HG03342 (cell line): ENCODE data around the gene ABCB10.
"Not testable (repeated sequence)": the region's sequence is repeated elsewhere in the genome, so short reads cannot be mapped to it uniquely, and the experiment has no call there.

Source experiments
- ATAC-seq: cut with Tn5 transposase; IDR thresholded peaks from one replicate; pipeline ENCODE4 v1.9.1; 2021; ENCODE audit warnings: mild to moderate bottlenecking, moderate library complexity; ENCODE audit not compliant: unreplicated experiment

The ABCB10 gene

GRCh38 chr1:229539863-229540506 is 18.5 kb downstream of the ABCB10 start:
- no peak for ATAC-seq

DNA sequence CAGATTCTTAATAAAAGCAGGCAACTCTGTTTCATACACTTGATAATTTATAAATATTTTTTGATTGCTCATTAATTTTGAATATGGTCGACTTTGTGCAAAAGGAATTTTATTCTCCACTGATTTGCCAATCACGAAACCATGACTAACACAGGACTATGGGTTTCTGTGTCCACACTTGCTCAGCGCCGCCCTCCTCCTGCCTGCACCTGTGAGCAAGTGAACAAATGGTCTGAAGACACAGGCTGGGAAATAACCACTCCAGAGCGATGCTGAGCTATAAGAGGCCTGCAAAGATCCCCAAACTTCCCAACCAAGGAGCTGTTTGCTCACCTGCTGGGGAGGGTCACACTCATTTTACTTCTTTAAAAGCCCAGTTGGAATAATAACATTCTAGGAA is 19.6 kb downstream of the ABCB10 start:
- ATAC-seq, result no peak

DNA sequence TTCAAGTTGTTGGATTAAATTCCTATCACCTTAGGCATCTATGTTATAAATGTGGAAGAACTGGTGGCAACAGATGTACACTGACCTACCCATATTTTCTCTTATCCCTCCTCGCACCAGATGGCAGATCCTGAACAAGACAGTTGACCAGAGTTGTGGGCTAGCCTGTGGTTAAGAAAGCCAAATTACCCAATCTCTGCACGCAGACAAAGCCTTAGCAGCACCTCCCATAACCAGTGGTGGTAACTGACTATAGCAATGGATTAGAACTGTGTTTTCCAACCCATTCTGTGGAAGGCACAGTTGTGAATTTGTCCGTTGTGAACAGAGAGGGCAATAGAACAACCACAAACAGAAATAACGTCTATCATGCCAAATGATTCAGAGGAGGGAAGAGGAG is 20.6 kb downstream of the ABCB10 start:
- no peak for ATAC-seq

DNA sequence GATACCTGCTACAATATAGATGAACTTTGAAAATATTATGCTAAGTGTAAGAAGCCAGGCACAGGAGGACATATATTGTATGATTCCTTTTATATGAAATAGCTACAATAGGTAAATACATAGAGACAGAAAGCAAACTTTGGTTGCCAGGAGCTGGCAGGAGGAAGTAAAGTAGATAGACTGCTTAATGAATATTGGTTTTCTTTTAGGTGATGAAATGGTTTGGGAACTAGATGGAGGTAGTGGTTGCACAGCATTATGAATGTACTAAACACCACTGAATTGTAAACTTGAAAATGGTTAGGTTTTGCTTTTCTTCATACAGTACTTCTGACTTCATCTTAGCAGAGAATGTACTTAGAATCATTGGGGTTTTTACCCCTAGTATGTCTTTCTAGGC is 21.5 kb downstream of the ABCB10 start:
- ATAC-seq, result no peak

DNA sequence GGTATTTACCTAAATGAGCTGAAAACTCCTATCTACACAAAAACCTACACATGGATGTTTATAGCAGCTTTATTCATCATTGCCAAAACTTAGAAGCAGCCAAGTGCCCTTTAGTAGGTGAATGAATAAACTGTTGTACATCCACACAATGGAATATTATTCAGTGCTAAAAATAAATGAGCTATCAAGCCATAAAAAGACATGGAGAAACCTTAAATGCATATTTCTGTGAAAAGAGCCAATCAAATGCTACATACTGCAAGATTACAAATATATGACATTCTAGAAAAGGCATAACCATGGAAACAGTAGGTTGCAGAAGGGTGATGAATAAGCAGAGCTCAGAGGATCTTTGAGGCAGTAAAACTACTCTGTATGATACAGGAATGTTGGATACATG is 23.3 kb downstream of the ABCB10 start:
- ATAC-seq, result no peak

DNA sequence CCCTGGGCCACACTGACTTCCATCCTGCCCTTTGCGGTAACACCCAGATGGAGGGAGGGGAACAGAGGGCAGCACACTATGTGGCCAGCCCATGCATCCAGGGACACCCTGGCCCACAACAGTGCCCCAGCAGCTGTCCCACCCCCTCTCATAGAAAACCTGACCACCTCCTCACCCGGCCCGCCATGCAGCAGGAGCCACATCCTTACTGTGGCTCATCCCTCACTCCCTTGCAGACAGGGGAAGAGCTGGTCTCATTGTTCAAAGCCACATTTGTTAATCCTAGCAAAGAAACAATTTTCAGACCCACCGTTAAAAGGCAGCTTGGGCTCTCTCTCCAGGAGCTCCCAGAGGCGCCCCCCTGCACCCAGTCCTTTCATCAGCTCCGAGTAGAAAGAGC is 27.2 kb downstream of the ABCB10 start:
- no peak for ATAC-seq

DNA sequence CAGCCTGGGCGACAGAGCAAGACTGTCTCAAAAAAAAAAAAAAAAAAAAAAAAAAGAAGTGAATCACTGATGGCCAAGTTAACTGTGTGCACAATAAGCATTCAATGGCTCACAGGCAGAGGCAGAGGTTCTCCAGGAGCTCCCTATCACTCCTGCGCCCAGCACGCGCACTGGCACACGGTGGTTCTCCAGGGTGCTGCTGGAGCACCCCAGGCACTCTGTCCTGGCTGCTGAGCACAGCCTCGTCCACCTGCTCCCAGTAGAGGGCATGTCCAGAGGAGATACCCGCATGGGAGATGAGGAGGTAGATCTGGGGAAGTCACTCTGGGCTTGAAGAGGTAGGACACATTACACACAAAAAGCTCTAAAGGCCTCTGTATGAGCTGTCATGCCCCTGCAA is 28.9 kb downstream of the ABCB10 start:
- no peak for ATAC-seq

DNA sequence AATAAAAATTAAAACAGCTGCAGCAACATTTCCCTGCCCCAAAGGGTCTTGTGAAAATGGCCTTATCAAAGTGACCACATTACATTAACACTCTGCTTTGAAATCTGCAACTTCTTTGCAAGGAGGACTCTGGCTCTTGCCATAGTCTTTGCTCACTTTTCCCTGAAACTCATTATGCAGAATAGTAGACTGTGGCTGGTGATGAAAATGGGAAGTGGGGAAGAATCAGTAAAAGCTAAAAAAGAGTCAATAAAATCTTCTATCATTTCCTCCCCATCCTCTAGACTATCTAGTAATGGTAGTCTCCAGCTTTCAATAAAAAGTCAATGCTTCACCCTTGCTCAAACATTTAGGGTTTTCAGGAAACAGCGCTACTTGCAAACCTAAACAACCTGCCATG is 31.8 kb downstream of the ABCB10 start:
- no peak for ATAC-seq

DNA sequence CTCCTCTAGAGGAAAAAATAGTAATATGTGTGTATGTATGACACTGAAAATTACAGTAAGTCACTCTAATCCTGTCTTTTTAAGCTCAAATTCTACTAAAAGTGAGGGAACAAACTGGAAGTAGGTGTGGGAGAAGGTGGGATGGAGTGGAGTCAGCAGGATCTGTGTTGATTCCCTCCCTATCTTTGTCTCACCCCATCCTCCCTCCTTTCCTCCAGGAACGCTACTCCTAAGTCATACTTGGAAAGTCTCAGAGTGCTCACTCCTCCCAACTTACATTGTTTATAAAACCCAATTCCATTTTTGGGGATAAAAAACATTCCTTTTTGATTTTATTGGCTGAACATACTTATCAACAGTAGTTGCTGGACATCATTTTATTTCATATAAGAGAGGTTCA is 35.5 kb downstream of the ABCB10 start:
- ATAC-seq, result no peak

GRCh38 chr1:229514578-229515275 is 43.8 kb downstream of the ABCB10 start:
- peak; percentile 62 for ATAC-seq

DNA sequence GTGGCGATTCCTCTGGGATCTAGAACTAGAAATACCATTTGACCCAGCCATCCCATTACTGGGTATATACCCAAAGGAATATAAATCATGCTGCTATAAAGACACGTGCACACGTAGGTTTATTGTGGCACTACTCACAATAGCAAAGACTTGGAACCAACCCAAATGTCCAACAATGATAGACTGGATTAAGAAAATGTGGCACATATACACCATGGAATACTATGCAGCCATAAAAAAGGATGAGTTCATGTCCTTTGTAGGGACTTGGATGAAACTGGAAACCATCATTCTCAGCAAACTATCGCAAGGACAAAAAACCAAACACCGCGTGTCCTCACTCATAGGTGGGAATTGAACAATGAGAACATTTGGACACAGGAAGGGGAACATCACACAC is 46.9 kb downstream of the ABCB10 start:
- ATAC-seq, result not testable (repeated sequence)

- ATAC-seq, result not testable (repeated sequence)
These were observed 47.3 kb downstream of the ABCB10 start for GRCh38 chr1:229511201-229511600.

DNA sequence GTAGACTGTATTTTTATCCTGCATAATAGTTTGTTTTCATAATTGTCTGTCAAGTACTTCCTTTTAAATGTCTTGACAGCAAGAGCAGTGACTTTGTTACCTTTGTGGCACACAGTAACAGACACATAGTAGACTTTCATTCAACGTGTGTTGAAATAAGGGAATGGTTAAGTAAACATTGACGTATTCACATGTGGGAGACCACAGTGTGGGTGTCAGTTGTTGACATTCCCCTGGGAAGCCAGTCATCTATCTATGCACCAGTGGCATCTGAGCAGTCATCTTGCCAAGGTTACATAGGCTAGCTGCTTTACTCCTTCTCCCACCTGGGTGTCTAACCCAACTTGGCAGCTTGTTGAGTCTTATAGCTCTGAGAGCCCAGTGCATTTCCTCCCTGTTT is 48.9 kb downstream of the ABCB10 start:
- no peak for ATAC-seq

DNA sequence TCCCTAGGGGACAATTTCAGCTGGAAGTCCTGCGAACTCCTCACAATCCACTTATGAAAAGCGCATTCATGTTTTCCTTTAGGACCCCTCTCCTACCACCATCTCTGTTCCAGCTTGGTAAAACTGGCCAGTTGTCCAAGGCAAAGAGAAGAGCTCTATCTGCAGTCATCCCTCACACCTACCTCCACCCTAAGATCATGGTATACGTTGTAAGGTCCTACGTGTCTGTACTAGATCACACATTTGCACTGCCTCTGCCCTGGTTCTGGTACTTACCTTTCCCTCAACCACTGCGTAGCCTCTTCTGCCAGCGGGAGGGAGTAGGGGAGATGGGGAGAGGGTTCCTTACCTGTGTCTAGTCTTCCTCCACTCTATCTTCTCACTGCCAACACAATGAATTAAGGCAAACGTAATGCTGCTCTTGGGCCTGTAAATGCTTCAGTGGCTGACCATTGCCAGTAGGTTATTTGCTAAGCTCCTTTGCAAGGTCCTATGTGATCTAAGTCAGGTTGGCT is 49.6 kb downstream of the ABCB10 start:
- no peak for ATAC-seq

DNA sequence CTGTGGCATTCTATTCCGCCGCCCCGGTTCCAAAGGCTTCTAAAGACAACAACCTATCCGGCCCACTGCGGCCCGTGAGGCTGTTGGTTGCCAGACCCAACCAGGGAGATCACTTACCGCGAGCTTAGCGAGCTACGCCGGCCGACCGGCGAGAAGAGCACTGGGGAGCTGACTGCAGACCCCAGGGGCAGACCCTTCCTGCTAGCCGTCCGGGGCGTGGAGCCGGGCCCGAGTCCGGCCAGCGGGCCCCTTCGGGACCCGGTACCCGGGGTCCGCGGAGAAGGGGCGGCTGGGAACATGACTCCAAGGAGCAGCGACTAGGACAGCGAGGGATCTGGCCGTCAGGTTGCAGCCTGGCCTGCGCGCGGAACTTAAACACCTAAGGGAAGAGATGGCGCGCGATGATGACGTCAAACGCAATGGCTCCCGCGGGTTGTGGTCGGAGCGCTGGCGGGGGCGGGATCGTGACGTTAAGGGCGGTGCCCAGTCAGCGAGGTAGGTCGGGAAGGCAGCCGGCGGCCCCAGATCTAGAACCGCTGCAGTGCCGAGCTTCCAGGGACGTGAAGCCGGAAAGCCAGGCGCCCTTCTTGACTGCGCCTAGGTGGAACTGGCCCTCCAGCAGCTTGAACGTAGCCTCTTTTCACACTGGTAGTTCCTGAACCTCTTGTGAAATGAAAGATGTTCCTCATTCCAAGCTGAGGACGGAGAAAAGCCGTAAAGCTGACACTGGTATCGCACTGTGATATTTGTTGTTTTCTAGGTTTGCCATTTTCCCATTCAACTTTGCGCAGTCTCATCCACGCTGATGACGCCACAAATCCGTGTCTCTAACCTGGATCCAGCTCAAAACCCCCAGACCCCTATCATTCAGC is 50.3 kb downstream of the ABCB10 start, which contains the start of gene NUP133:
Gene NUP133 (minus strand): TSS at position 391 of the 872 bp plus-strand sequence. CDS start 92 bp downstream, at position 299.
- ATAC-seq, result peak; percentile 94

DNA sequence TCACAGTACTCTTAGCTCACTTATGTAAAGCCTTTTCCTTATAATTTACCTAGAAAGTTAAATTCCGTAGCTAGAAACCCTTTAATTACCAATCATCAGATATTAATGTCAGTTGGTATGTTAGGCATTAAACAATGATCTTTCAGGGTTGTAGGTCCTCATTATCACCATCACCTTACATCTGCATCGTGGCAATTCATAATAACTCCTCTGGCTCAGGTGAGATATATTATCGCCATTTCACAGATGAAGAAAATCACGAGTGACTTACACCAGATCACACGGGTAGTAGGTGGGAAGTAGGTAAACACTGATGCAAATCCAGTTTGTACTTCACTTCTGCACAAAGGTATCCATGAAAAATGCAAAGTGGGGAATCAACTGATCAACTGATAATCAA is 51.0 kb downstream of the ABCB10 start:
- no peak for ATAC-seq

- ATAC-seq, result no peak
These were observed 51.9 kb downstream of the ABCB10 start for GRCh38 chr1:229506633-229507032.

DNA sequence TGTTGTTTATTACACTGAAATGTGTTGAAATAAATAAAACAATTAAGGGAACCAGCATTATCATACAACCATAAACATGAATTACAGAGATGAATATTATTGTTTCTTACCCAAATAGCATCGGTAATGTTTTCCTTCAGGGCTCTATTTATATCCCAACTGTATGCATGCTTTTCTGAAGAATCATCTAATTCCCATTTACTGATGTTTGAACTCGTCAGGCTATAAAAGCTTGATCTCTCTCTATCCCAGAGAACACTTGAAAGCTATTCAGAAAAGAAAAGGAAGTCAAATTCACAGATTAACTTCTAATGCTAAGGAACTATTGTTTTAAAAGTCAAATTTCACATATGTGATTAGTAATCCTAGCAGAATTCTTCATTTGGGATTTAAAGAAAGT is 62.7 kb downstream of the ABCB10 start:
- no peak for ATAC-seq

DNA sequence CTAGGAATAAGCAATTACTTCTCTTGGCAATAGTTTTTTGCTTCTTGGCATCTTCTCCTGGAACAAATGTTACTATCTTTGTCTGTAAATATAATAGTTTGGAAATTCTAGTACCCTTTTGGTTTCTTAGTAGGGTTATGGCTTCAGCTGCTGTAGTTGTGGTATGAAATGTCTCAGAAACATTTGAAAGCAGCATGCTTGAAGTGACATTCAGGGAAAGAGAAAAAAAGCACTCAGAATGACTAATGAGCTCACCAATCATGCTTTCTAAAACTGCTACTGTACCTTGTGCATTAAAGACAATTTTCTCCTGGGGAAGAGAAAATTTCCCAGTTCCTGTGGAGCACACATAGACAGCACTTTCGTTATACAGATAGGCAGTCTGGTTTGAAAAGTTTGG is 71.3 kb downstream of the ABCB10 start:
- no peak for ATAC-seq

DNA sequence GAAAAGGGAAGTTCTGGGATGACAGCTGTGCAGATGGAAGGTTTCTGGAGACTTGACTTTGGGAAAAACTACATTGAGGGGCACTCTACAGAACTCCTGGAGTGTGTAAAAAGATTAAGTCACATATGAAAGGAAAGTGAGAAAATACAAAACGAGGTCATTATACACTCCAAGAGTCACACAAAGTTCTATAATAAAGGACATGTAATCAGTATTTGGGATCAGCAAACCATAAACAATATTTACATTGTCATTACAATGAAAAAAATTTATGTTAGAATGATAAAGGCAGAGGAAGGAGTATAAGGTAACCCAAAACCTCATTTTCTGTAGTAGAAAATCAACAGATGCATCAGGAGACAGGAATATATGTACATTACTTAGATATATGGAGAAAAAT is 73.2 kb downstream of the ABCB10 start:
- ATAC-seq, result no peak

- ATAC-seq, result no peak
These were observed 76.0 kb downstream of the ABCB10 start for GRCh38 chr1:229482511-229482910.
